AG04449 (cell line): ENCODE data around the gene ARHGAP1.
"Not testable (repeated sequence)": the region's sequence is repeated elsewhere in the genome, so short reads cannot be mapped to it uniquely, and the experiment has no call there.

Source experiments
- CTCF ChIA-PET: fragments of 350-600 bp; formaldehyde crosslinking; extraction: SDS; loops from one replicate; lab custom pipeline; 2021; ENCODE audit warnings: antibody characterized with exemption; lab: Yijun Ruan, JAX
- POLR2A ChIA-PET: fragments of 400-600, 350-600 bp; formaldehyde crosslinking; extraction: SDS; loops from one replicate; lab custom pipeline; 2020; ENCODE audit warnings: antibody characterized with exemption, inconsistent platforms; lab: Yijun Ruan, JAX
- DNase-seq: peaks from one replicate; pipeline ENCODE4 v3.0.0-alpha.2; 2010; ENCODE audit warnings: low read depth, low spot score
- H3K4me3 ChIP-seq: 2 replicates; pipeline ENCODE4 v1.5.1; 2011; ENCODE audit warnings: low read depth, mild to moderate bottlenecking, control low read depth, low read length
- TF ChIP-seq, protein P1 (sequence below): IDR thresholded peaks from one replicate; pipeline ENCODE4 v1.5.1; 2011; ENCODE audit warnings: mild to moderate bottlenecking, moderate library complexity, low read length, control low read depth, inconsistent platforms; ENCODE audit not compliant: insufficient read depth; ENCODE audit errors: missing control alignments

ARHGAP1 gene

DNA sequence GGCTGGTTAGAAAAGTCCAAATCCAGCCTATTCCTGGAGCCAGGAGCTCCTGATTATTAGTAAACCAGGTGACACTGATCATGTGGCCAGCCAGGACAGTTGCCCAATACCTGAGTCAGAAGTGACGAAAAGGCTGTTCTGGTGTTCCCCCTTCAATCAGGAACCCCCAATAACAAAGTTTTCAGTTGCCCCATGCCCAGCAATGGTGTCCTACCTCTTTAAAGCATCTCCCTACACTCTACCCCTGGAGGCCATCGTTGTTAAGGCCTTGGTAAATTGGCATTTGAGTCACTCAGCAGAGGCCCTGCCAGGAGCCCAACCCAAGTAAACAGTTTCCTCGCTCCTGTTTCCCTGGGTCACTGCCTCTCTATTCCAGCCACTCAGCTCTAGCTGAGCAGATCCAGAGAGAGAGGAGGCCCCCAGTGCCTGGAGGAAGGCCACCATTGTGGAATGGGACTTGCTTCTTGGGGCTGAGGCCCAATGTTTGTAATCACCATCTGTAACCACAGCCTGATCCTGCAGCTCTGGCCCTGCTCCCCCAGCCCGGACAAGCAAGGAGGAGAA lies 25.0 kb downstream of the ARHGAP1 start:
- DNase-seq = no peak
- POLR2A ChIA-PET = interaction anchor here (0.5 to 1.1 kb wide), 4 partner anchors 17 to 279 kb away, joined by 3 to 6 read pairs (median 4); no protein-coding TSS in a partner anchor
- CTCF ChIA-PET = interaction anchor here (1.6 to 1.8 kb wide), 2 partner anchors 12 to 20 kb away, joined by 3 to 4 read pairs; no protein-coding TSS in a partner anchor
- TF ChIP-seq, protein P1, sequence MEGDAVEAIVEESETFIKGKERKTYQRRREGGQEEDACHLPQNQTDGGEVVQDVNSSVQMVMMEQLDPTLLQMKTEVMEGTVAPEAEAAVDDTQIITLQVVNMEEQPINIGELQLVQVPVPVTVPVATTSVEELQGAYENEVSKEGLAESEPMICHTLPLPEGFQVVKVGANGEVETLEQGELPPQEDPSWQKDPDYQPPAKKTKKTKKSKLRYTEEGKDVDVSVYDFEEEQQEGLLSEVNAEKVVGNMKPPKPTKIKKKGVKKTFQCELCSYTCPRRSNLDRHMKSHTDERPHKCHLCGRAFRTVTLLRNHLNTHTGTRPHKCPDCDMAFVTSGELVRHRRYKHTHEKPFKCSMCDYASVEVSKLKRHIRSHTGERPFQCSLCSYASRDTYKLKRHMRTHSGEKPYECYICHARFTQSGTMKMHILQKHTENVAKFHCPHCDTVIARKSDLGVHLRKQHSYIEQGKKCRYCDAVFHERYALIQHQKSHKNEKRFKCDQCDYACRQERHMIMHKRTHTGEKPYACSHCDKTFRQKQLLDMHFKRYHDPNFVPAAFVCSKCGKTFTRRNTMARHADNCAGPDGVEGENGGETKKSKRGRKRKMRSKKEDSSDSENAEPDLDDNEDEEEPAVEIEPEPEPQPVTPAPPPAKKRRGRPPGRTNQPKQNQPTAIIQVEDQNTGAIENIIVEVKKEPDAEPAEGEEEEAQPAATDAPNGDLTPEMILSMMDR = no peak
- no peak overlapping the region for H3K4me3 ChIP-seq

DNA sequence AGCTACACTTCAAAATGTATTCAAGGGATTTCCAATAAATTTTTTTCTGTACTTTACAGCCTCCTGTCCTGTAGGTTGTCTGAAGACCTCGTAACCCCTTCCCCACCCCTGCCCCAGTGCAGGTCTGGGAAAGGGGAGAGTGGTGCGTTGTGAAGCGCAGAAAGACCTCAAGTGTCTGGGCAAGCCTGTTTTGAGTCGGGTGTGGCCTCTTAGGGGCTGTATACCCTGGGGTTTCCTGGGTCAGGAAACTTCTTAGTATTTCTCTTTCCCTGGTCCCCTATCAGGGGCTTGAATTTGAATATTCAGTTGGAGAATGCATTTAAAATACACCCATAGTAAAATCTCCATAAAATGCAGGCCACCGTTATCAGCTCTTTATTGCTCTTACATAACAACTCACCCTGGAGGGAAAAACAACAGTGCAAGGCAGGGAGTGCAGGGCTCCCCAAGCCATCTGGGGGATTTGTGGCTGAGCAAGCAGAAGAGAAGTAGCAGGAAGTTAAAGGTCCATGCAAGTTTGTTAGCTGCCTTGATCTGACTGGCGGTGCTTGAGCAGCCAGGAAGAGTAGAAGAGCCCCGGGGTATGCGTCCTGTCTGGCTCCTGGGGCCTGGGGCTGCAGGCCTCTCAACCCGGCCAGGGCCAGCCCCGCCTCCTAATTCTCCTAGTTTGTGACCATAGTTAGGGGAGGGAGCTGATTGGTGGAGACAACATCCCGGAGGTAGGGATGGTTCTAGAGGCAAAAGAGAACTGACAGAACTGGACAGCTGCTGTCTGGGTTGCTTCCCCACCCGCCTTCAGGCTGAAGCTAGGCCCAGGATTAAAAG lies 25.7 kb downstream of the ARHGAP1 start:
- no peak overlapping the region for H3K4me3 ChIP-seq
- no peak for DNase-seq
- ChIA-PET POLR2A (interaction anchor here (0.5 to 1.1 kb wide), 3 partner anchors 17 to 32 kb away, joined by 3 to 6 read pairs (median 3); no protein-coding TSS in a partner anchor), CTCF (interaction anchor here (0.7 to 1.8 kb wide), 6 partner anchors 9 to 291 kb away, joined by 3 to 5 read pairs (median 4); no protein-coding TSS in a partner anchor)
- TF ChIP-seq, protein P1 = no peak

DNA sequence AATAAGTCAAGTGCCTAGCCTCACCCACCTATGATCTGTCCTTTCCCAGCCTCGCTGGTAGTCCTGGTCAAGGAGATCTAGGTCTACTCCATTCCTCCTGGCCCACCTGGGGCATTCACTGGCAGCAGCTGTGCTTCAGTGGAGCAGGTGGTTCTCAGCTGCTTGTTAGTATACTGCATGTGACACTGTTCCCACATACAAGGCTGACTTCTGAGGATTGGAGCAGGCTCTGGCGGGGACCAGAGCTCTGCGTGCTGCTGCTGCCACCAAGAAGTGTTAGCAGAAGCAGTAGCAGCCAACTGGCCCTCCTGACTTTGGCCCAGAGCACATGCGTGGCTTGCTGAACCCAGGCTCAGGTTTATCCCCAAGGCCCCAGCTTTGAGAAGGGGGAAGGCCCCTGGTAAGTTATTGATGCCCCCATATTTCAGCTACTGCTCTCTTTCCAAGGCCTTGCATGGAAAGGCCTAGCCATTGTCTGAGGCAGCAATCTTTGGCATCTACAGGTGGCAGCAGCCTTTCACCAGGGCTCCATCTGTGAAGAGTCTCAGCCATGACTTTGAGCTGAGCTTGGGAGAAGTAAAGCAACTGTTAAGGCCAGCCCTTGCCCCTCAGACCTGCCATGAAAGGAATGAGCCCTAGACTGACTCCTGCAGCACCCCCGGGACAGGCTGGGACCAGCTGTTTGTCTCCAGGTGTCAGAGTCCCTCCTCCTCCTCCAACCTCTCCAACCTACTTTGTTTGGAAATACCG lies 26.5 kb downstream of the ARHGAP1 start:
- POLR2A ChIA-PET = interaction anchor here (0.6 kb wide), 1 partner anchor 111 kb away, joined by 4 read pairs; no protein-coding TSS in a partner anchor
- no peak for DNase-seq
- CTCF ChIA-PET = interaction anchor here (1.0 to 1.8 kb wide), 4 partner anchors 10 to 290 kb away, joined by 3 to 5 read pairs (median 4); no protein-coding TSS in a partner anchor
- H3K4me3 ChIP-seq = no peak overlapping the region
- TF ChIP-seq, protein P1 = no peak

DNA sequence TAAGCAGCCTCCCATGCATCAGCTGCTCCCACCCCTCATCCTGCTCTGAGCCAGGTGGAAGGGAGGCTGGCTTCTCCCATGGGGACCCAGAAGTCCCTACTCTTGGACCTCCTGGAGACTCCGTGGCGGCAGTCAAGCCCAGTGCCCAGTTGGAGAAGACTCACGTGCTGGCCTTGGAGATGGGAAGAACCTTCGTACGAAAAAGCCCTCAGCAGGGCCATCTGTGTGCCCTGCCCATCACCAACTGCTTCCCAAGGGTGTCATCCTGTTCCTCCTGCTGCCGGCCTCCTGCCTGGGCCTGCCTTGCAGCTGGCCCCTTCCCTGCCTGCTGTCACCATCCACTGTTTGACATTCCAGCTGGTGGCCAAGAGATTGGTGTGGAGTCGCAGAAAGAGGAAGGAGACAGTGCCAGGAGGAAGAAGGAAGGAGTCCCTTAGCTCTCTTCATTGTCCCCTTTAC lies 28.0 kb downstream of the ARHGAP1 start:
- ChIA-PET CTCF (interaction anchor here (1.1 to 2.3 kb wide), 4 partner anchors 9 to 23 kb away, joined by 4 to 7 read pairs (median 4); no protein-coding TSS in a partner anchor), POLR2A (no interaction called here)
- no peak for DNase-seq
- TF ChIP-seq, protein P1 = no peak
- no peak overlapping the region for H3K4me3 ChIP-seq

DNA sequence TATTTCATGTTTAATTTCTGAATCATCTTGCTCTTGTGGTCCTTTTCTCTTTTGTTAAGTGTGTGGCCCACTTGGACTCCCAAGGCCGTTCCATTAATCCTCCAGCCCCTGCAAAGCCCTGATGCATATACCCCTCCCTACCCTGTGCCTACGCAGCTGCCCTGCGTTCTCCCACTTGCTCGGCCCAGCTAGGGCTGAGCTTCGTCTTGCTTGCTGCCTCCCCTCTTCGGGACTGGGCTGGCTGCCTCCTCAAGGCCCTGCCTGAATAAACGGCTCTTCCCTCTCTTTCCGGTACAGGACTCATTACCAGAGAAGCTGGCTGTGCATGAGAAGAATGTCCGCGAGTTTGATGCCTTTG lies 28.5 kb downstream of the ARHGAP1 start:
- DNase-seq = no peak
- ChIA-PET CTCF (interaction anchor here (1.1 to 2.3 kb wide), 5 partner anchors 9 to 283 kb away, joined by 4 to 12 read pairs (median 5); no protein-coding TSS in a partner anchor), POLR2A (no interaction called here)
- TF ChIP-seq, protein P1 = no peak
- H3K4me3 ChIP-seq = no peak overlapping the region

DNA sequence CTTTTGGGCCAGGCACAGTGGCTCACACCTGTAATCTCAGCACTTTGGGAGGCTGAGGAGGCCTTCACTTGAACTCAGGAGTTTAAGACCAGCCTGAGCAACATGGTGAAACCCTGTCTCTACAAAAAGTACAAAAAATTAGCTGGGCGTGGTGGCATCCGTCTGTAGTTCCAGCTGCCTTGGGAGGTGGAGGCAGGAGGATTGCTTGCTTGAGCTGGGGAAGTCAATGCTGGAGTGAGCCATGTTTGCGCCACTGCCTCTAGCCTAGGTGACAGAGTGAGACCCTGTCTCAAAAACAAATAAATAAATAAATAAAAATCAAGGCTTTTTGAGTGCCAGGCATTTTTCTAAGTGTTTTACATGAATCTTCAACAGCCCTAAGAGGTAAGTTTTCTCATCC lies 29.9 kb downstream of the ARHGAP1 start:
- ChIA-PET POLR2A (interaction anchor here (0.9 to 1.0 kb wide), 2 partner anchors 11 to 26 kb away, joined by 3 read pairs; no protein-coding TSS in a partner anchor), CTCF (interaction anchor here (1.0 to 2.3 kb wide), 8 partner anchors 8 to 287 kb away, joined by 3 to 12 read pairs (median 4); no protein-coding TSS in a partner anchor)
- H3K4me3 ChIP-seq, DNase-seq: not testable (repeated sequence)
